Neural crest cell (in vitro differentiated cells): ENCODE data around the gene TFCP2. TPM values are rescaled to one million over a fixed set of nuclear protein-coding genes. Genes with fewer than 3 reads are reported as not detected.
A peak's percentile ranks its signal among the peaks of the same experiment; 100 is the strongest.
"Not testable (repeated sequence)": the region's sequence is repeated elsewhere in the genome, so short reads cannot be mapped to it uniquely, and the experiment has no call there.

Source experiments
- DNase-seq: peaks from one replicate; pipeline ENCODE4 v3.0.0; 2021; ENCODE audit warnings: low read depth, mixed read lengths, low spot score
- H3K27ac Mint-ChIP-seq: one replicate; pipeline ENCODE4 v1.8.0; 2021; ENCODE audit warnings: mild to moderate bottlenecking, mixed read lengths; ENCODE audit not compliant: unreplicated experiment
- H3K27me3 Mint-ChIP-seq: 2 replicates; pipeline ENCODE4 v1.8.0; 2021; ENCODE audit warnings: low read depth, mild to moderate bottlenecking, mixed read lengths
- H3K36me3 Mint-ChIP-seq: 2 replicates; pipeline ENCODE4 v1.8.0; 2021; ENCODE audit warnings: low read depth, mild to moderate bottlenecking, mixed read lengths
- H3K4me1 Mint-ChIP-seq: 2 replicates; pipeline ENCODE4 v1.8.0; 2021; ENCODE audit warnings: mixed read lengths
- H3K4me3 Mint-ChIP-seq: one replicate; pipeline ENCODE4 v1.8.0; 2021; ENCODE audit warnings: mild to moderate bottlenecking, mixed read lengths
- H3K9me3 Mint-ChIP-seq: 2 replicates; pipeline ENCODE4 v1.8.0; 2021; ENCODE audit warnings: mixed read lengths
- CTCF ChIP-seq: fragments of 200-600 bp; sonication (generic); conservative IDR thresholded peaks from 2 replicates; pipeline ENCODE4 v1.5.0; 2021; ENCODE audit warnings: antibody characterized with exemption, mild to moderate bottlenecking
- total RNA-seq: library from RNA; stranded (reverse); gene quantifications from 2 replicates; pipeline ENCODE4 v1.2.1, GENCODE V29; 2021

Gene TFCP2
- total RNA-seq, 1 donor from 2014 or later, result 28.8 TPM

DNA sequence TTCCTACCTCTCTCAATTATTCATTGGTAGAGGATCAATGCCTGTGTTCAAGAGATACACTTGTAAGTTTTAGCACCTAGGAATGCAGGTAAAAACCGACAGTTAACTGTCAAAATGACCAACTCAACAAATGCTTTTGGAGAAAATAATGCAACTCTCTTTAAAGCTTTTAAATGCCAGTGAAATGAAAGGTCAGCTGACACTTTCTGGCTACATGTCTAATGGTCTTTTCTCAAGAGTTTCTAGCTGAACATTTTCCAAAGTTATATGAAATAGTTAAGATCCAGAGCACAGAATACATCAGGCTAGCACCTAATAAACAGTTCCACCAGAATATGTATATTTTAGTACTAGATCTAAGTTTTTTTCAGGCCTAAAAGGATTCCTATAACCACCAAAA is 91.5 kb downstream of the TFCP2 start:
- peaks cover 8% of the 10 kb centered on the region for H3K36me3 Mint-ChIP-seq

GRCh38 chr12:51080136-51080535 is 92.8 kb downstream of the TFCP2 start:
- Mint-ChIP-seq H3K36me3 (peaks cover 8% of the 10 kb centered on the region), H3K27ac (no peak overlapping the region), H3K4me3 (peak overlapping the region; percentile 52), H3K27me3 (no peaks in the 10 kb centered on the region), H3K9me3 (no peaks in the 10 kb centered on the region), H3K4me1 (peaks cover 56% of the 10 kb centered on the region)
- TF ChIP-seq CTCF, result no peak
- DNase-seq, result no peak

More for the DNA sequence above, 91.5 kb downstream of the TFCP2 start:
- DNase-seq, result no peak
- H3K27me3 Mint-ChIP-seq, result no peaks in the 10 kb centered on the region
- no peak for TF ChIP-seq CTCF
- peak overlapping the region; percentile 98 for H3K4me3 Mint-ChIP-seq
- H3K27ac Mint-ChIP-seq, result no peak overlapping the region
- peaks cover 53% of the 10 kb centered on the region for H3K4me1 Mint-ChIP-seq
- no peaks in the 10 kb centered on the region for H3K9me3 Mint-ChIP-seq

DNA sequence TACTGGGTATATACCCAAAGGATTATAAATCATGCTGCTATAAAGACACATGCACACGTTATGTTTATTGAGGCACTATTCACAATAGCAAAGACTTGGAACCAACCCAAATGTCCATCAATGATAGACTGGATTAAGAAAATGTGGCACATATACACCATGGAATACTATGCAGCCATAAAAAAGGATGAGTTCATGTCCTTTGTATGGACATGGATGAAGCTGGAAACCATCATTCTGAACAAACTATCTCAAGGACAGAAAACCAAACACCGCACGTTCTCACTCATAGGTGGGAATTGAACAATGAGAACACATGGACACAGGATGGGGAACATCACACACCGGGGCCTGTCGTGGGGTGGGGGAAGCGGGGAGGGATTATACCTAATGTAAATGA is 94.1 kb downstream of the TFCP2 start:
- peak overlapping the region; percentile 47 for H3K4me3 Mint-ChIP-seq
- not testable (repeated sequence) for H3K27me3 Mint-ChIP-seq, H3K36me3 Mint-ChIP-seq, H3K27ac Mint-ChIP-seq, H3K9me3 Mint-ChIP-seq, DNase-seq
- peaks cover 51% of the 10 kb centered on the region for H3K4me1 Mint-ChIP-seq

DNA sequence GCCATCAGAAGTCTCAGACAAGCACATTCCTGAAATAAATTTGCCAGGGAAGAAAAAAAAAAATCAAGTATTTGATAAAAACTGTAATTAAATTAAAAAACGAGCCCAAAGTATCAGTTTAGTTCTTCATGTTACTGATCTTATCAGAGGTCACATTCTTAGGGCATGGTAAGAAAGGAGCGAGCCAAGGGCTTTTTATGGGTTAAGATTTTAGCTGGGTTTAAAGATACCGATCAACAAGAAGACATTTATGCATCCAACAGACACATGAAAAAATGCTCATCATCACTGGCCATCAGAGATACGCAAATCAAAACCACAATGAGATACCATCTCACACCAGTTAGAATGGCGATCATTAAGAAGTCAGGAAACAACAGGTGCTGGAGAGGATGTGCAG is 94.6 kb downstream of the TFCP2 start:
- H3K27me3 Mint-ChIP-seq, H3K36me3 Mint-ChIP-seq, H3K9me3 Mint-ChIP-seq, H3K27ac Mint-ChIP-seq, DNase-seq: not testable (repeated sequence)
- Mint-ChIP-seq H3K4me1 (peaks cover 46% of the 10 kb centered on the region), H3K4me3 (peak overlapping the region; percentile 33)

GRCh38 chr12:51077930-51078329 is 95.0 kb downstream of the TFCP2 start:
- no peak for TF ChIP-seq CTCF
- Mint-ChIP-seq H3K4me1 (peaks cover 45% of the 10 kb centered on the region), H3K27ac (no peak overlapping the region), H3K36me3 (peaks cover 10% of the 10 kb centered on the region), H3K4me3 (peak overlapping the region; percentile 33), H3K27me3 (no peaks in the 10 kb centered on the region), H3K9me3 (no peaks in the 10 kb centered on the region)
- DNase-seq, result no peak

GRCh38 chr12:51076236-51076930 is 96.6 kb downstream of the TFCP2 start:
- Mint-ChIP-seq H3K9me3 (no peaks in the 10 kb centered on the region), H3K27me3 (no peaks in the 10 kb centered on the region), H3K36me3 (peaks cover 12% of the 10 kb centered on the region), H3K4me3 (peak overlapping the region; percentile 11), H3K27ac (no peak overlapping the region), H3K4me1 (peaks cover 30% of the 10 kb centered on the region)
- no peak for TF ChIP-seq CTCF
- DNase-seq, result no peak
